Uterus (tissue), 4 donors: ENCODE data around the gene CHAF1A. TPM values are rescaled to one million over a fixed set of nuclear protein-coding genes. Genes with fewer than 3 reads are reported as not detected.

Experiments used
- DNase-seq, 2 donors: peaks; one replicate each; pipeline ENCODE4 v3.0.0-alpha.2; 2019 to 2020
- H3K27ac ChIP-seq, 2 donors: fragments of 200-600 bp; sonication (generic); 1 replicate in 1 of 2; 2 replicates in 1 of 2; pipeline ENCODE4 v1.5.1; 2016 to 2018
- H3K27me3 ChIP-seq, 2 donors: fragments of 200-600 bp; sonication (generic); one replicate each; pipeline ENCODE4 v1.5.1; 2018 to 2019; ENCODE audit warnings: control low read depth in 1 of 2
- H3K36me3 ChIP-seq, 2 donors: fragments of 200-600 bp; sonication (generic); one replicate each; pipeline ENCODE4 v1.5.1; 2019; ENCODE audit warnings: control low read depth in 1 of 2
- H3K4me1 ChIP-seq, 2 donors: fragments of 200-600 bp; sonication (generic); one replicate each; pipeline ENCODE4 v1.5.1; 2018 to 2019; ENCODE audit warnings: control low read depth in 1 of 2
- H3K4me3 ChIP-seq, 2 donors: fragments of 200-600 bp; sonication (generic); 1 replicate in 1 of 2; 2 replicates in 1 of 2; pipeline ENCODE4 v1.5.1; 2018 to 2019; ENCODE audit warnings: mild to moderate bottlenecking in 1 of 2
- H3K9me3 ChIP-seq, 2 donors: fragments of 200-600 bp; sonication (generic); one replicate each; pipeline ENCODE4 v1.5.1; 2019; ENCODE audit warnings: control low read depth in 1 of 2
- POLR2A ChIP-seq, 2 donors: fragments of 450-650 bp; IDR thresholded peaks; one replicate each; pipeline ENCODE4 v1.6.1; 2016; ENCODE audit warnings: antibody characterized with exemption in 2 of 2, mild to moderate bottlenecking in 1 of 2, moderate library complexity in 1 of 2
- intact Hi-C: fragments of 100-400 bp; cut with DNase I; formaldehyde crosslinking; loops from one replicate; pipeline ENCODE4 v1.15.1; 2023; ENCODE audit warnings: low total_unique reads
- total RNA-seq, 4 donors: library from RNA; depleted of rRNA in 3 of 4; stranded (reverse); fragments of >200 nt in 3 of 4; gene quantifications; one replicate each; pipeline versions ENCODE4 v1.1.0 to v1.2.4, GENCODE V29; 2014 to 2023
- TF ChIP-seq, protein P1 (sequence below), 4 experiments: fragments of 200-600 bp in 2 of 4; fragments of 450-650 bp in 2 of 4; sonication (generic) in 2 of 4; IDR thresholded peaks; one replicate each; pipeline ENCODE4 v1.5.1; 2016 to 2019; ENCODE audit warnings: antibody characterized with exemption in 4 of 4, mild to moderate bottlenecking in 2 of 4, moderate library complexity in 1 of 4
- donor health status: DM: yes; HTN: yes; CAD: no.

Gene CHAF1A
- total RNA-seq, 4 donors from 2014 or later = 0.59 to 12.9 (median 8.0) TPM

DNA sequence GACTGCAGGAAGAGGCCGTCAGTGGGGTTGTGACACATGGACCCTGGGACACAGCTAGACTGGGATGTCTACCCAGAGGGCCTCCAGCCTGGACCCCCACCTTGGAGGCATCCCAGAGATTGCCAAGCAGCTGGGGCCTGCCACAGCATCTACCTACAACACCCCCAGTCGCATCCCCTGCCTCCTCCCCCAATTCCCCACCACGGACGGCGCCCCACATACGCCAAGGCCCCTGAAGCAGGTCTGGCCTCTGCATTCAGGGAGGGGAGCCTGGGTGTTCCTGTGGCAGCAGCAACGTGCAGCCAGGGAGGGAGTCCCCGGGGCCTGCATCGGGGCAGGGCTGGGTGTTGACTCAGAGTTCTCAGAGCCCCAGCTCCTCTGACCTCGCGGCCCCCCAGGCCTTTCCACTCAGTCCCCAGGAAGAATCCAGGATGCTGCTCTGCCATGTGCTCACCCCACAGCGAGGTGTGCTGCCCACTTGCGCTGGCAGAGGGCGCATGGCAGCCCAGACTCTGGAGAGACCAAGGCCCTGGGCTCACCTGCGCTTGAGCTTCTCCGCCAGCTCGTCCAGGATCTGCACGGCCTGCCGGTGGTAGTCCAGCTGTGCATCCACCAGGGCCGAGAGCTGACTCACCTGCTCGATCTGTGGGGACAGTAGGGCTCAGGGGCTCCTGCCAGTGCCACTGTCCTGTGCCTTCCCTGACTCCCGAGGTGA, 39.5 kb upstream of the CHAF1A start:
- TF ChIP-seq, protein P1, sequence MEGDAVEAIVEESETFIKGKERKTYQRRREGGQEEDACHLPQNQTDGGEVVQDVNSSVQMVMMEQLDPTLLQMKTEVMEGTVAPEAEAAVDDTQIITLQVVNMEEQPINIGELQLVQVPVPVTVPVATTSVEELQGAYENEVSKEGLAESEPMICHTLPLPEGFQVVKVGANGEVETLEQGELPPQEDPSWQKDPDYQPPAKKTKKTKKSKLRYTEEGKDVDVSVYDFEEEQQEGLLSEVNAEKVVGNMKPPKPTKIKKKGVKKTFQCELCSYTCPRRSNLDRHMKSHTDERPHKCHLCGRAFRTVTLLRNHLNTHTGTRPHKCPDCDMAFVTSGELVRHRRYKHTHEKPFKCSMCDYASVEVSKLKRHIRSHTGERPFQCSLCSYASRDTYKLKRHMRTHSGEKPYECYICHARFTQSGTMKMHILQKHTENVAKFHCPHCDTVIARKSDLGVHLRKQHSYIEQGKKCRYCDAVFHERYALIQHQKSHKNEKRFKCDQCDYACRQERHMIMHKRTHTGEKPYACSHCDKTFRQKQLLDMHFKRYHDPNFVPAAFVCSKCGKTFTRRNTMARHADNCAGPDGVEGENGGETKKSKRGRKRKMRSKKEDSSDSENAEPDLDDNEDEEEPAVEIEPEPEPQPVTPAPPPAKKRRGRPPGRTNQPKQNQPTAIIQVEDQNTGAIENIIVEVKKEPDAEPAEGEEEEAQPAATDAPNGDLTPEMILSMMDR (IDR thresholded peaks at IDR 0.05) = no peak
- TF ChIP-seq POLR2A (IDR thresholded peaks at IDR 0.05) = no peak
- no peak overlapping the region for H3K27ac ChIP-seq
- DNase-seq = no peak
- H3K4me1 ChIP-seq = peaks cover 0 to 1% of the 10 kb centered on the region in 2 donors
- H3K9me3 ChIP-seq = no peaks in the 10 kb centered on the region
- no peak overlapping the region for H3K4me3 ChIP-seq
- H3K36me3 ChIP-seq = no peaks in the 10 kb centered on the region
- intact Hi-C loops = no loop called here
- H3K27me3 ChIP-seq = no peaks in the 10 kb centered on the region

DNA sequence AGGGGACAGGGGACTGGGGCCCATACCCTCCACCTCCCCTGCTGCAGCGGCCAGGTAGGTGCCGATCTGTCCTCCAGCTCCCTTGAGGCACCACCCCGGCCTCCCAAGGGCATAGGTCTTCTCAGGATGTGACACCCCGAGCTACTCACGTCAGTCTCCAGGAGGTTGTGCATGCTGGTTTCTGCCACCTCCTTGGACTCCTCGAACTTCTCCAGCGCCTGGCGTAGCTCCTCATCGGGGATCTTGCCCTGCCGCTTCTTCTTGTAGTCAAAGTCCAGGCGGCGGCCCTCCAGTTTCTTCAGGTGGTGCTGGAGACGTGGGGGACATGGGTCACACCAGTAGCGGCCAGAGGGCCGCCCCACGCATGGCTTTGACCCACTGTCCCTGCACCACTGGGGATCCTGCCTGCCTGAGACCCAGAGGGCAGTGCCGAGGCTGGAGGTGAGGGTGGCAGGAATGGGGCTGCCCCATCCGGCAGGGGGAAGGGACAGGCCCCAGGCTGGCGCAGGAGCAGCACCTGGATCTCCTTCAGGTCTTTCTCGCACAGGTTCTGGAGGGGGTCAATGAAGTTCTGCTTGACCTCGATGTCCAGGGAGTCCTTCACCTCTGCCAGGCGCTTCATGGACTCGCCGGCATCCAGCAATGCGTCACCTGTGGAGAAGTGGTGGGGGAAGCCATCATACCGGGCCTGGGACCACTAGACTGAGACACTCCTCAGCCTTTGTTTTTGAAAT, 38.7 kb upstream of the CHAF1A start:
- H3K27ac ChIP-seq = no peak overlapping the region
- H3K36me3 ChIP-seq = no peaks in the 10 kb centered on the region
- H3K4me1 ChIP-seq = peaks cover 0 to 8% of the 10 kb centered on the region in 2 donors
- no peak for DNase-seq
- intact Hi-C loops = no loop called here
- H3K27me3 ChIP-seq = no peaks in the 10 kb centered on the region
- H3K4me3 ChIP-seq = no peak overlapping the region
- no peaks in the 10 kb centered on the region for H3K9me3 ChIP-seq
- TF ChIP-seq, protein P1 (IDR thresholded peaks at IDR 0.05) = no peak
- TF ChIP-seq POLR2A (IDR thresholded peaks at IDR 0.05) = no peak

DNA sequence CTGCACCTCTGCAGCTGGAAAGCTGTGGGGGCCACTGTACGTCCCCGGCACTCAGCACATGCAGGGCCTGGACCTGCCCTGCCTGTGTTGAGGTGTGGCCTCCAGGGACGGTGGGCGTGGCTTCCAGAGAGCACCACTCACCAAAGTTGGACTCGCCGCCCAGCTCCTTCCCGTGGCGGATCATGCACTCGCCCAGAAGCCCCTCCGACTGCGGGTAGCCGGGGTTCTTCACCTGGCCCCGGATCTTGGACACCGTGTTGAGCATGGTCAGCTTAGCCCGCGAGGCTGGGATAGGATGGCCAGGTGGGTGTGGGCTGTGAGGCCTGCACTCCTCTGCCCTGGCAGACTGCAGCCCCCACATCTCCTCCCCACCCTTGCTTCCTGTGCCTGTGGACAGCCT, 37.1 kb upstream of the CHAF1A start:
- H3K9me3 ChIP-seq = no peaks in the 10 kb centered on the region
- H3K27me3 ChIP-seq = no peaks in the 10 kb centered on the region
- H3K27ac ChIP-seq = no peak overlapping the region
- H3K36me3 ChIP-seq = no peaks in the 10 kb centered on the region
- H3K4me1 ChIP-seq = peaks cover 0 to 21% of the 10 kb centered on the region in 2 donors
- no peak for DNase-seq
- intact Hi-C loops = no loop called here
- H3K4me3 ChIP-seq = no peak overlapping the region
- TF ChIP-seq POLR2A (IDR thresholded peaks at IDR 0.05) = no peak
- TF ChIP-seq, protein P1 (IDR thresholded peaks at IDR 0.05) = no peak

DNA sequence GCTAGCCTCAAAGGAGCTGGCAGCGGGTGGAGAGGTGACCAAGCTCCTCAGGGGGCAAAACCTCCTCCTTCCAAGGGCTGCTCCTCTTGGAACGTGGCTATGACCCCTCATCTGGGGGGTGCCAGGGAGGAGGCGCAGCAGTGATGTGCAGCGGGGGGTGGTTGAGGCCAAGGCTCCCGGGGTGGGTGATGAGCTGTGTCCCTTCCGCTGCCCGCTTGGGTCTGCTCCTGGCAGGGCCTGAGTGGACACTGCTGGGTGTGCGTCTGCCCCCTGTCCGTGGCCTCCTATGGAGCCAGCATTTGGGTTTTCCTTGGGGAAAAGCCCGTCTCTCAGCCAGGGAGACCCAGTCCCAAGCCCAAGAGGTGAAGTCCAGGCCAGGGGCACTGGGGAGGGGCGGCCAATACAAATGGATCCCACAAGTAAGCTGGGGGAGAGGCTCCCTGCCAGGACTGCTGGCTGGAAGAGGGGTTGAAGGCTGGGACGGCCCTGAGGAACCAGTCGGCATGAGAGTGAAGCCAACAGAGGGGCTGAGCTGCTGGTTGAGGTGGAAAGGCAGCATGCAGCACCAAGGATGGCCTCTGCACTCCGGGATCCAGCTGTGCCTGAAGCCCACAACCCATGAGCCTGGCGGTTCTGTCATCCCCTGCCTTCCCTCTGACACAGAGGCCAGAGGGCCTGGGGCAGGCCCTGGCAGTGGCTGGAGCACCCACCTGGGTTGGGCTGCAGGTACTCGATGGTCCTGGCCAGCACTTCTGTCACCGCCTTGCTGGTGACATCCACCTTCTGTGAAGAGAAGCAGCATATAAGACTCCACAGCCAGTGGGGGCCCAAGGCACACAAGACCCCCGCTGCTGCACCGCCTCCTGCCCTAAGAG, 36.4 kb upstream of the CHAF1A start:
- peaks cover 0 to 21% of the 10 kb centered on the region in 2 donors for H3K4me1 ChIP-seq
- no peaks in the 10 kb centered on the region for H3K27me3 ChIP-seq
- TF ChIP-seq POLR2A (IDR thresholded peaks at IDR 0.05) = no peak
- TF ChIP-seq, protein P1 (IDR thresholded peaks at IDR 0.05) = no peak
- no peaks in the 10 kb centered on the region for H3K36me3 ChIP-seq
- H3K27ac ChIP-seq = no peak overlapping the region
- intact Hi-C loops = no loop called here
- H3K9me3 ChIP-seq = no peaks in the 10 kb centered on the region
- no peak overlapping the region for H3K4me3 ChIP-seq
- no peak for DNase-seq
